Stimulated activated CD4-positive, alpha-beta T cell treated with anti-CD3 and anti-CD28 coated beads, Interleukin-1b, Interleukin-23, amount 100 ng/mL, for 48 hours (primary cell): ENCODE results near the gene ULK4.
"Not testable (repeated sequence)": the region's sequence is repeated elsewhere in the genome, so short reads cannot be mapped to it uniquely, and the experiment has no call there.

Source experiments
- DNase-seq: peaks from one replicate; pipeline ENCODE4 v3.0.0-alpha.2; 2020

Gene ULK4

GRCh38 chr3:41477399-41478014, 484.4 kb downstream of the ULK4 start:
- DNase-seq, result no peak

- DNase-seq, result no peak
These were observed 492.8 kb downstream of the ULK4 start for GRCh38 chr3:41469083-41469482.

GRCh38 chr3:41467481-41467880, 494.4 kb downstream of the ULK4 start:
- DNase-seq, result no peak

DNA sequence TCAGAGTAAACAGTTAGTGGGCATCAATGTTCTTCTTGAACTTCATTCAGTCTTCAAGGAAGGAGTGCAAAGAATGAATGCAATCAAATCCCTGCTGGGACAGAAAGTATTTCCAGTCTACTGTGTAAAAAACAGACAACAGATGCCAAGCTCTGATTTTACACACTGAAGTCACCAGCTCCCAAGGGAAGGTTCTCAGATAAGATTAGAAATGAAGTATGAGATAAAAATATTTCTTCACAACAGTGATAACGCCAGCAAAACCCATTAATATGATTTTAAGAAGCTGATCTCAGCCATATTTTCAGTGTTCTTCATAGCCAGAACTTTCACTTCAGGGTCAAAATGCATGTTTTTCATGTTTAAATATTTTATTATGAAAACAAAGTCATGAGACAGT, 497.0 kb downstream of the ULK4 start:
- DNase-seq, result no peak

- DNase-seq, result no peak
These were observed 497.5 kb downstream of the ULK4 start for GRCh38 chr3:41464401-41464800.

GRCh38 chr3:41462103-41462691, 499.7 kb downstream of the ULK4 start:
- no peak for DNase-seq

DNA sequence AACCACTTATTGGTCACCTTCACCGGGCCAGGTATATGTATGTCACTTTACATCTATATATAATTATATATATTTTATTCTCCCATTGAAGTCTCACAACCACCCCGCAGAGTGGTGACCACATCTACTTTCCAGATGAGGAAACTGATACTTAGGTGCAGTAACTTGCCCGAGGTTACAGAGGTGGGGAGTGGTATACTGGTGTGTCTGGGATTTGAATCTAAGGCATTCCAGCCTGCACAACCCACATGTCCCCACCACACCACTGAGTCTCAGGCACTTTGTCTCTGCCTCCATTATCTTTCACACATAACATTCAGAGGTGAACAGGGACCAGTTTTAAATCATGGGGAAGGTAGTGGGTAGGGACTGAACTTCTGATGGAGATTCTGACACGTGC, 501.2 kb downstream of the ULK4 start:
- no peak for DNase-seq

- DNase-seq, result no peak
These were observed 504.7 kb downstream of the ULK4 start for GRCh38 chr3:41457176-41457575.

- no peak for DNase-seq
These were observed 505.7 kb downstream of the ULK4 start for GRCh38 chr3:41456162-41456561.

GRCh38 chr3:41453618-41454017, 508.3 kb downstream of the ULK4 start:
- DNase-seq, result not testable (repeated sequence)

- no peak for DNase-seq
These were observed 511.3 kb downstream of the ULK4 start for GRCh38 chr3:41450416-41451231.

DNA sequence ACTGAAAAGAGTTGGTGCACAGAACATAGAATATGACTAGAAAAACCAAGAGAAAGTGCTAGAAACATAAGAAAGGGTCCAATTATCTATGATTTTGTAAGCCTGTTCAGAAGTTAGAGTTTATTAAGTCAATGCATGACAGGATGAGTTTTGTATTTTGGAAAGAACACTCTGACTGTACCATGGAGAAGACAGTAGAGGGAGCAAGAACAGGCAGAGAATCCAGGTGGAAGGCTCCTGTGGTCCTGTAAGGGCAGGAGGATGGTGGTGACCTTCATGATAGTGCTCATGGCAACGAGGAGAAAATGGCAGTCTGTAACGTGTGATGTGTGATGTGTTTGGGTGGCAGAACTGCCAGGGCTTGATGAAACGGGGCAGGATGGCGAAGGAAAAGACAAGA, 513.5 kb downstream of the ULK4 start:
- no peak for DNase-seq

- no peak for DNase-seq
These were observed 514.2 kb downstream of the ULK4 start for GRCh38 chr3:41447701-41448100.

GRCh38 chr3:41446316-41446715, 515.6 kb downstream of the ULK4 start:
- DNase-seq, result not testable (repeated sequence)

GRCh38 chr3:41441568-41441967, 520.3 kb downstream of the ULK4 start:
- no peak for DNase-seq

DNA sequence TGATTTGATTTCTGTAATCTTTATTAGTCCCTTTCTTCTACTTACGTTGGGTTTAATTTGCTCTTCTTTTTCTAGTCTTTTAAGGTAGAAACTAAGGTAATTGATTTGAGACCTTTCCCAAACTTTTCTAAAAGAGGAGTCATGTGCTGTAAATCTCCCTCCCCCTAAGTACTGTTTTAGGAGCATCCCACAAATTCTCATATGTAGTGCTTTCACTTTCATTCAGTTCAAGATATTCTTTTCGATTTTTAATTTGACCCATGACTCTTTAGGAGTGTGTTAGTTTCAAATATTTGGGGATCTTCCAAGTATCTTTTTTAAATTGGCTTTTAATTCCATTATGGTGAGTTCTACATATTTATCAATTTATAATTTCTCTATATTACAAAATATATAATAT, 520.8 kb downstream of the ULK4 start:
- DNase-seq, result no peak

- no peak for DNase-seq
These were observed 524.9 kb downstream of the ULK4 start for GRCh38 chr3:41436983-41437382.

- no peak for DNase-seq
These were observed 527.1 kb downstream of the ULK4 start for GRCh38 chr3:41434781-41435180.

- no peak for DNase-seq
These were observed 530.5 kb downstream of the ULK4 start for GRCh38 chr3:41431386-41431785.

DNA sequence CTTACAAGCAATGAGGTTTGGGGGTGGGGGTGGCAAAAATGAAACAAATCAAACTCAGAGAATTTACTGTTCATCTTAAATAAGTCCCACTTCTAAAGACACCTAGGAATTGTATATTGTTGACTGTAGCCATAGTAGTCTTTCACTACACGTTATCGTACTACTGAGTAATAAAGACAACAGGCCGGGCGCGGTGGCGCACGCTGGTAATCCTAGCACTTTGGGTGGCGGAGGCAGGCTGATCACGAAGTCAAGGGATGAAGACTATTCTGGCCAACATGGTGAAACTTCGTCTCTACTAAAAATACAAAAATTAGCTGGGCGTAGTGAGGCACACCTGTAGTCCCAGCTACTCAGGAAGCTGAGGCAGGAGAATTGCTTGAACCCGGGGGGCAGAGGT, 531.0 kb downstream of the ULK4 start:
- no peak for DNase-seq

- no peak for DNase-seq
These were observed 531.5 kb downstream of the ULK4 start for GRCh38 chr3:41430391-41430790.

GRCh38 chr3:41426485-41426884, 535.4 kb downstream of the ULK4 start:
- no peak for DNase-seq

- no peak for DNase-seq
These were observed 537.2 kb downstream of the ULK4 start for GRCh38 chr3:41424543-41425300.

DNA sequence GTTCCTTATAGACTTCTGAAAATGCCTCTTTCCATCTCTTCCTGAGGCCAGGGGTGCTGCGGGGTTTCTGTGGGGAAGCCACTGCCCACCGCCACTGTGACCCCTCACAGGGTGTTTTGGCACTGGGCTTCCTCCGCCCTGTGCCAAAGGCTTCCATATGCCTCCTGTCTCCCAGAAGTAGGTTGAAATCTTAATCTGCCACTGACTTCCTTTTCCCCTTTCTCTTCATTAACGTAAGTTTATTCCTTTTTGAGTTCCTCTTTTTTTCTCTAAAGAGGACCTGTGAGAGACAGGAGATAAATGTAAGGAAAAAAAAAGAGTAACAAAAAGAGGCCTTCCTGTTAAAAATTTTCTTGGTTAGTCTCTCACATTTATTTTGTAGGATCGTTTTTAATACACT, 542.1 kb downstream of the ULK4 start:
- DNase-seq, result no peak
